ENCODE results near the gene TTC13. TPM values are rescaled to one million over a fixed set of nuclear protein-coding genes. Genes with fewer than 3 reads are reported as not detected.

The TTC13 gene
- total RNA-seq, 2 donors from 2014 or later: 28.0 to 47.0 TPM

DNA sequence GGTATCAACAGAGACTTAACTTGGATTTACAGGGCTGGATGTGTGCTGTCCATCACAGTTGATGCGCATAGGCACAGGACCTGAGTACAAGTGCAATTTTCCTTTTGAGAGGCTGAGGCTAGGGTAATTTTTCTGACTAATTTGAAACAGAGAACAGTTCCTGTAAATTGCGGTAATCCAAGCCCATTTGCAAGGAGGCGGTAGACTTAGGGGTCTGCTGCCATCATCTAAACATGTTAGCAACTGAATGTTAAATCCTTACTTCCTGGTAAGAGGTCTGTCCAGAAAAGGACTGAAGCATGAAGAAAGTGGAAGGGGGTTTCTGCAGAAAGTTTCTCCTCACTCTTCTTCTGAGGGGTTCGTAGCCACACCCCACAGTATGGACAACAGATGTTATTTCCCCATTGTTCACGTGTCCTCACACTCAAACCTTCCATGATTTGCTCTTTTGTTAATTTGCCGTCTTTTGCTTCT, 86.6 kb downstream of the TTC13 start:
- no peaks in the 10 kb centered on the region for H3K4me1 ChIP-seq
- H3K9ac ChIP-seq (ENCODE audit: low read depth in 2 of 2, low read length in 2 of 2): no peak overlapping the region
- TF ChIP-seq, protein P1, sequence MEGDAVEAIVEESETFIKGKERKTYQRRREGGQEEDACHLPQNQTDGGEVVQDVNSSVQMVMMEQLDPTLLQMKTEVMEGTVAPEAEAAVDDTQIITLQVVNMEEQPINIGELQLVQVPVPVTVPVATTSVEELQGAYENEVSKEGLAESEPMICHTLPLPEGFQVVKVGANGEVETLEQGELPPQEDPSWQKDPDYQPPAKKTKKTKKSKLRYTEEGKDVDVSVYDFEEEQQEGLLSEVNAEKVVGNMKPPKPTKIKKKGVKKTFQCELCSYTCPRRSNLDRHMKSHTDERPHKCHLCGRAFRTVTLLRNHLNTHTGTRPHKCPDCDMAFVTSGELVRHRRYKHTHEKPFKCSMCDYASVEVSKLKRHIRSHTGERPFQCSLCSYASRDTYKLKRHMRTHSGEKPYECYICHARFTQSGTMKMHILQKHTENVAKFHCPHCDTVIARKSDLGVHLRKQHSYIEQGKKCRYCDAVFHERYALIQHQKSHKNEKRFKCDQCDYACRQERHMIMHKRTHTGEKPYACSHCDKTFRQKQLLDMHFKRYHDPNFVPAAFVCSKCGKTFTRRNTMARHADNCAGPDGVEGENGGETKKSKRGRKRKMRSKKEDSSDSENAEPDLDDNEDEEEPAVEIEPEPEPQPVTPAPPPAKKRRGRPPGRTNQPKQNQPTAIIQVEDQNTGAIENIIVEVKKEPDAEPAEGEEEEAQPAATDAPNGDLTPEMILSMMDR (IDR thresholded peaks at IDR 0.05): no peak
- no peak overlapping the region for H3K4me3 ChIP-seq
- DNase-seq: no peak
- H3K36me3 ChIP-seq: no peaks in the 10 kb centered on the region
- H3K27ac ChIP-seq: no peak overlapping the region
- H3K27me3 ChIP-seq: no peaks in the 10 kb centered on the region
- intact Hi-C loops (cut with DNase I): no loop called here
- no peaks in the 10 kb centered on the region for H3K9me3 ChIP-seq

DNA sequence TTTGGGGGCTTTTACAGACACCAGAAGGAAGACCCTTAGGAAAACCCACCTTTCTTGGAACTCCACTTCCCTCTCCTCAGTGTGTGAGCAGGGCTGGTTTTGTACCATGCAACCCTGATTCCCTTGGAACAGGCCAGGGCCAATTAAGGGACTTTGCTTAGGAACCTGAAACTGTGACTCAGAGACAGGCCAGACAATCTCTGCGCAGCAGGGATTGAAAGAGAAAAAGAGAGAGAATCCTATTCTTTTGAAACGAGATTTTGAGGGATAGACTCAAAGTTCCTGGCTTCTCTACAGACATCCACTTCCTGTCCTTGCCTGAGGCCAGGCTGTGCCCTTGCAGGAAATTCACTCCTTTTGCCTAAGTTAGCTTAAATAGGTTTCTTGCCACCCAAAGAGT, 87.2 kb downstream of the TTC13 start:
- TF ChIP-seq, protein P1 (IDR thresholded peaks at IDR 0.05): no peak
- Histone ChIP-seq H3K9ac (ENCODE audit: low read depth in 2 of 2, low read length in 2 of 2) (no peak overlapping the region), H3K4me3 (no peak overlapping the region), H3K9me3 (no peaks in the 10 kb centered on the region), H3K27me3 (no peaks in the 10 kb centered on the region), H3K27ac (no peak overlapping the region), H3K36me3 (no peaks in the 10 kb centered on the region), H3K4me1 (no peaks in the 10 kb centered on the region)
- intact Hi-C loops (cut with DNase I): no loop called here
- no peak for DNase-seq

DNA sequence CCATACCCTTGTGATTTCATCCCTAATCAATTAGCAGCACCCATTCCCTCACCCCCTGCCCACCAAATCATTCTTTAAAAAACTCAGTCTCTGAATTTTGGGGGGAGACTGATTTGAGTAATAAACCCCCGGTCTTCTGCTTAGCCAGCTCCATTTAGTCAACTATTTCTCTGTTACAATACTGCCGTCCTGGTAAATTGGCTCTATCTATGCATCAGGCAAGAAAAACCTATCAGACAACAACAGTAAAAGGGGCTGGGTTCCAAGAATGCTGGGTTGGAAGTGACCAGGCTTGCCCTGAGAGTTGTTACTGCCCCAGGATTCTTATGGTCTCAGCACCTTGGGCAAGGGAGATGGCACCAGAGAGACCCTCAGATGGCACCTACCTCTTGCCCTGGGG, 94.0 kb downstream of the TTC13 start:
- Histone ChIP-seq H3K27me3 (no peaks in the 10 kb centered on the region), H3K9ac (ENCODE audit: low read depth in 2 of 2, low read length in 2 of 2) (no peak overlapping the region), H3K4me3 (no peak overlapping the region), H3K4me1 (no peaks in the 10 kb centered on the region), H3K27ac (no peak overlapping the region), H3K9me3 (no peaks in the 10 kb centered on the region), H3K36me3 (no peaks in the 10 kb centered on the region)
- intact Hi-C loops (cut with DNase I): no loop called here
- TF ChIP-seq, protein P1 (IDR thresholded peaks at IDR 0.05): no peak
- DNase-seq: no peak

DNA sequence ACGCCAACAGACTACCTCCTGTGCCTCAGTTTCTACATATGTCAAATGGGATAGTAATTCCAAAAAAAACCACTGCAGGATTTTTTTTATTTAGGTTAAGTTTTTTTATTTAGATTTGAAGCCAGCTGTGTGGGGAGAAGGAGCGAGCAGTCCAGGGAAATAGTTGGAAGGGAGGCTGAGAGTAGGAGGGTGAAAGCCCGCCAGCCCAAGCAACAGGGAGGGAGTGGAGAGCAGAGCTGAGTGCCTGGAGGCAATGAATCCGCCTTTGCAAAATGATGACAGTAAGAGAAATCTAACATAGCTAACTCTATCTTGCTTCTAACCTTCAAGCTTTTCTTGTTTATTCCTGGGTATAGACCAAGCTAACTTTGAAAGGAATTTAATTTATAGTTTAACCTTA, 94.7 kb downstream of the TTC13 start:
- no peaks in the 10 kb centered on the region for H3K27me3 ChIP-seq
- H3K4me1 ChIP-seq: no peaks in the 10 kb centered on the region
- no peak overlapping the region for H3K4me3 ChIP-seq
- H3K36me3 ChIP-seq: no peaks in the 10 kb centered on the region
- H3K27ac ChIP-seq: no peak overlapping the region
- intact Hi-C loops (cut with DNase I): no loop called here
- no peak for DNase-seq
- TF ChIP-seq, protein P1 (IDR thresholded peaks at IDR 0.05): no peak
- H3K9ac ChIP-seq (ENCODE audit: low read depth in 2 of 2, low read length in 2 of 2): no peak overlapping the region
- no peaks in the 10 kb centered on the region for H3K9me3 ChIP-seq

DNA sequence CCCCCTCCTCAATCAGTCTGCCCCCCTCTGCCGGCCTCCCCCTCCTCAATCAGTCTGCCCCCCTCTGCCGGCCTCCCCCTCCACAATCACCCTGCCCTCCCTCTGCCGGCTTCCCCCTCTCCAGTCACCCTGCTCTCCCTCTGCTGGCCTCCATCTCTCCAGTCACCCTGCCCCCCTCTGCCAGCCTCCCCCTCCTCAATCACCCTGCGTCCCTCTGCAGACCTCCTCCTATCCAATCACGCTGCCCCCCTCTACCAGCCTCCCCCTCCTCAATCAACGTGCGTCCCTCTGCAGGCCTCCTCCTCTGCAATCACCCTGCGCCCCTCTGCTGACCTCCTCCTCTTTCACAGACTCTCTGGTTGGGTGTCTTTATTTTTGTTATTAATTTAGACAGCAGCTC, 98.9 kb downstream of the TTC13 start:
- TF ChIP-seq, protein P1 (IDR thresholded peaks at IDR 0.05): no peak
- no peak overlapping the region for H3K9ac ChIP-seq (ENCODE audit: low read depth in 2 of 2, low read length in 2 of 2)
- no peak for DNase-seq
- H3K4me1 ChIP-seq: no peaks in the 10 kb centered on the region
- intact Hi-C loops (cut with DNase I): no loop called here
- H3K9me3 ChIP-seq: no peaks in the 10 kb centered on the region
- no peaks in the 10 kb centered on the region for H3K27me3 ChIP-seq
- H3K36me3 ChIP-seq: no peaks in the 10 kb centered on the region
- no peak overlapping the region for H3K27ac ChIP-seq
- H3K4me3 ChIP-seq: no peak overlapping the region

DNA sequence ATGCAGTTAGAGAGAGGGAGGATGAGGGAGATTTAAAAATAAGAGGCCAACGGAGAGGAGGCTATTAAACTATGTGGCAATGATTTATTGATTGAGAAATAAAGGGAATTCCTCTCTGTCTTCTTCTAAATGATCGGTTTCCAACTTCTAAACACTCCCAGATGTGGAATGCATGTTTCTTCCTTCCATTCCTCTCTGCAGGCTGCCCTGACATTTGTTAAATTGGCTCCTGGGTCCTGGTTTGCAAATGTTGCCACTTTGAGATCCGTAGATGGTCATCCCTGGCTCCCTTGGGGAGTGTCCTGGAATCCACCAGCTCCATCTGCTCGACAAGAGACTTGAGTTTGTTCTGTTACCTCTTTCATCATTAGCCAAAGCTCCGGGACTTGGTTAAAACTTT, 100.1 kb downstream of the TTC13 start:
- intact Hi-C loops (cut with DNase I): no loop called here
- Histone ChIP-seq H3K4me1 (no peaks in the 10 kb centered on the region), H3K4me3 (no peak overlapping the region), H3K9me3 (no peaks in the 10 kb centered on the region), H3K27me3 (no peaks in the 10 kb centered on the region), H3K27ac (no peak overlapping the region), H3K36me3 (no peaks in the 10 kb centered on the region), H3K9ac (ENCODE audit: low read depth in 2 of 2, low read length in 2 of 2) (no peak overlapping the region)
- DNase-seq: no peak
- TF ChIP-seq, protein P1 (IDR thresholded peaks at IDR 0.05): no peak

All from colonic mucosa (tissue), 4 donors.